Activated CD4-positive, CD25-positive, alpha-beta regulatory T cell treated with anti-CD3 and anti-CD28 coated beads, Interleukin-2, amount 50 U/mL, for 72 hours (primary cell): ENCODE measurements around the gene DNAJB8.

Source experiments
- DNase-seq: peaks from one replicate; pipeline ENCODE4 v3.0.0; 2021

The DNAJB8 gene

GRCh38 chr3:128463771-128464170 lies 2.9 kb downstream of the DNAJB8 start:
- DNase-seq, result no peak

DNA sequence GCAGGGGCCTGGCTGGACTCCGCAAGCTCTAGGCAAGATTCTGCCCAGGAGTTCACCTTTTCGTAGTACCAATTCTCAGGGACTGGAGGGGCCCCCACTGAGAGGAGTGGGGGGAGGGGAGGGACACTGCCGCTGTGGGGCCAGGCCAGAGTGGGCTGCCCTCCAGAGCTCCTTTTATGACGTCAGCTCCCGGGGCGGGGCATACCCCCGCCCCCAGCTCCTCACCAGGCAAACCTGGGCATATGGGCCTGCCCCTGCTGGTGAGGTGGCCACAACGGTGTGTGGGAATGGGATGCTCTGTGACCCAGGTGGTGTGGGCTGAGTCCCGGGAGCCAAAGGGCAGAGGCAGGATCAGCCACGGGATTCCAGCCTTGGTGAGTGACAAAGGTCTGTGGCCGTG lies 3.3 kb downstream of the DNAJB8 start:
- no peak for DNase-seq

DNA sequence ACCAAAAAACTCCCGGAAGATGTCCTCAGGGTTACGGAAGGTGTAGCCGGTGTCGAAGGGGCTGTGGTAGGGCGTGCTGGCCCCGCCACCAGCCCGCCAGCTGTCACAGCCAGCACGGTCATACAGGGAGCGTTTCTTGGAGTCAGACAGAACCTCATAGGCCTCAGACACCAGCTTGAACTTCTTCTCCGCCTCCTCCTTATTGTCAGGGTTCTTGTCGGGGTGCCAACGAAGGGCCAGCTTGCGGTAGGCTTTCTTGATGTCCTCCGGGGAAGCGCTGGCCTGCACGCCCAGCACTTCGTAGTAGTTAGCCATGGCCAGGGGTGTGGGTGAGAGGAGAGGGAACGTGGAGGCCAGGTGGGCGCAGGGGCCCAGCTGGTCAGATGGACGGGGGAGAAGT lies 3.8 kb downstream of the DNAJB8 start:
- no peak for DNase-seq

- DNase-seq, result no peak
Observed at GRCh38 chr3:128462341-128462910, 4.3 kb downstream of the DNAJB8 start.

- DNase-seq, result no peak
Observed at GRCh38 chr3:128461731-128462130, 5.0 kb downstream of the DNAJB8 start.

GRCh38 chr3:128459461-128459820 lies 7.2 kb downstream of the DNAJB8 start:
- DNase-seq, result no peak

- DNase-seq, result no peak
Observed at GRCh38 chr3:128458746-128459460, 7.8 kb downstream of the DNAJB8 start.

GRCh38 chr3:128457937-128458336 lies 8.8 kb downstream of the DNAJB8 start:
- no peak for DNase-seq

- no peak for DNase-seq
Observed at GRCh38 chr3:128456776-128457715, 9.6 kb downstream of the DNAJB8 start.

- no peak for DNase-seq
Observed at GRCh38 chr3:128455786-128456748, 10.6 kb downstream of the DNAJB8 start.

- no peak for DNase-seq
Observed at GRCh38 chr3:128455116-128455515, 11.6 kb downstream of the DNAJB8 start.

- no peak for DNase-seq
Observed at GRCh38 chr3:128454310-128454618, 12.4 kb downstream of the DNAJB8 start.

DNA sequence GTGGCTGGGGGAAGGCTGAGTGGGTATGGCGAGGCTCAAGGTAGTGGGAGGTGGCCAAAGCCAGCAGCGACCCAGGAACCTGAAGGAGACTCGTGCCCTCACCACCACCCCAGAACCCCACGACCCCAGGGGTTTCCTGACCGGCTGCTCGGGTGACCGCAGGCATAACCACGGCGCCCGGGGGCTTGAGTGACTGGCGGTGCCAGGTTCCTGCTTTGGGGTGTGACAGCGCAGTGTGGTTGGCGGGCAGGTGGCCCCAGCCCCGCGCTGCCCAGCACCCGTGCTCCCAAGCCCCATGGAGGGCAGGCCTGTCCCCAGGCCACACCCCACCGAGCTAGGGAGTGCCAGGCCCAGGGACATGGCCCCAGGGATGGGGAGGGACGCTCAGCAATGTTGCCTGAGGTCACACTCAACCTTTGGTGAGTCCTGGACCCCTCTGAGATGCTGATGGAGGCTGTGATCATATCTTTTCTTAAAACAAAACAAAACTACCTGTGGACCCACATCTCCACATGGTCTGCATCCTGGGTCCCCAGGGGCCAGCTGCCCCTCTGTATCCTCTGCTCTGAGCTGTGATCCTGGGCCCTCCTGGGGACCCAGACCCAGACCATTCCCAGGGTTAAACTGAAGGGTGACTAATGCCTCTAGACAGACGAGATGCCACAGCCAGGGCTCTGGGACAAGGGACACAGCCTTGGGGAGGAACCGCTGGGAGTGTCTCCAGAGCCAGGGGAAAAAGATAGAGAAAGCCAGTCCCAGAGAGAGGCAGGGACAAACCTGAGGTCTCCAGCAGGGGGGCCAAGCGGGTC lies 13.0 kb downstream of the DNAJB8 start:
- DNase-seq, result no peak

DNA sequence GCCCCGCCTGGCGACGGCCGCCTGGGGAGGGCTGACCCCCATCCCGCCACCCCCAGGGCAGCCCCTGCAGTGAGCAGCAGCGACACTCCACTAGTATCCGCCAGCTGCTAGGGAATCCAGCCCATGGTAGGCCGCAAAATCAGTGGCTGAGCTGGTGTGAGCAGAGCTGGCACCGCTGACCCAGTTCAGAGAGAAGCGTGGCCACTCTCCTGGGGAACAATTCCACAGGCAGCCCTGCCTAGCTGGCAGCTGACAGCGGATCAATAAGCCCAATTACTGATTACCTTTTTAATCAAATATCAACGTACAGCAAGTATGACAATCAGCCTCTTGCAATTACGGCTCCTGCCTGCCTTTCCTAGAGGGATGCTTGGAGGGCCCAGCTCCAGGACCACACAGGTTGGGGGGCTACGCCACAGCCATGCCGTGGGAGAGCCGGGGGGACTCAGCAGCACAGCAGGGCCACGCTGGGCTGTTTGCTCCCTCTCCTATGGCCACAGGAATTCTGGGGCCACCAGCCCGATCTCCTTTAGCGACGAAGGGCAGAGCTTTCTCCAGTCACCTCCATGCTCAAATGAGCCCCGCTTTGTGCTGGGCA lies 13.9 kb downstream of the DNAJB8 start:
- DNase-seq, result no peak

DNA sequence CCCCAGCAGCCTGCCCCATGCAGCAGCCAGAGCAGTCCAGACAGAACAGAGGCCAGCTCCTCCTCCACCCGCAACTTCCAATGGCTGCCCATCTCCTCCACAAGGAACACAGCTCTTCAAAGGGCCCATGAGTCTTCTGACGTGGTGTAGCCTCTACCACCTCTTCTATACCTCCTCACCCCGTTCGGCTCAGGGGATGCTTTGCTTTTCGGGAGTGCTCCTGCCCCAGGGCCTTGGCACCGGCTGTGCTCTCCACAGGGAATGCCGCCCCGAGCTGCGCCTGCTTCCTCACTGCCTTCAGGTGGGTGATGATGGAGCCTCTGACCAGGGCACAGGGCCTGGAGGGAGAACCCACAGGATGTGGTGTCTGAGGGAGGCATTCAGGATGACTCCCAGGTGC lies 14.6 kb downstream of the DNAJB8 start:
- DNase-seq, result no peak

DNA sequence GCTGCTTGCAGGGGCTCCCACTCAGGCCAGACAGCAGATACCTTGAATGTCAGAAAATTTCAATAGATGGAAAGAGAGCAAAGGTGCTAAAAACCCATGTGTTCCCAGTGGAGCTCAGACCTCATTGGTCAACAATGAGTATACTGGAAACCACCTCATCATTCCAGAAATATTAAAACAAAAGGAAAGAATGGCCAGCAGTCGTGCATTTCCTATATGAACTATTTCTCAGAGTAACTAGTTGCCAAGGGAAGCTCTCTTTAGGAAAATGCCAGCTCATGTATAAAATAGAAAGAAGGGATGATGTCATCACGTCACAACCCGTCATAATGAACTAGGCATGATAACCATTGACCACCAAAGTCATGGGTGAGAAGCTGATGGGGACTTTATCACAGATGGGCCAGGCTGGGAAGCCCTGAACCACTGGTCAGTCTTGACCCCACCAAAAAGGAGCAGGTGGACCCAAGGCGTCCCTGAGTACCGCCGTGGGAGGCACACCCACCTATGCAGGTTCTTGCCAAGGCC lies 17.5 kb downstream of the DNAJB8 start:
- no peak for DNase-seq

GRCh38 chr3:128448491-128448890 lies 18.2 kb downstream of the DNAJB8 start:
- no peak for DNase-seq

DNA sequence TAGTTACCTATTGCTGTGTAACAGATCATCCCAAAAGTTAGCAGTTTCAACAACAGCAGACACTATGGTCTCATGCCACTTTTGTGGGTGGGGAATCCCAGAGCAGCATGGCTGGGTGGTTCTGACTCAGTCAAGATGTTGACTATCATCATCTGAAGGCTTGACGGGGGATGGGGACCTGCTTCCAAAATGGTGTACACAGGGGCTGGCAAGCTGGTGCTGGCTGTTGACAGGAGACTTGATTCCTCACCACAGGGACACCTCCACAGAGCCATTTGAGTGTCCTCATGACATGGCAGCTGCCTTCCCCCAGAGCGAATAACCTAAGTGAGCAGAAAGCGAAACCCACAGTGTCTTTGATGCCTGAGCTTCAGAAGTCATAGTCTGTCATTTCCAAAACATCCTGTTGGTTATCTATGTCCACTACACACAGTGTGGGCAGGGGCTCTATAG lies 19.1 kb downstream of the DNAJB8 start:
- peak; percentile 52 for DNase-seq

DNA sequence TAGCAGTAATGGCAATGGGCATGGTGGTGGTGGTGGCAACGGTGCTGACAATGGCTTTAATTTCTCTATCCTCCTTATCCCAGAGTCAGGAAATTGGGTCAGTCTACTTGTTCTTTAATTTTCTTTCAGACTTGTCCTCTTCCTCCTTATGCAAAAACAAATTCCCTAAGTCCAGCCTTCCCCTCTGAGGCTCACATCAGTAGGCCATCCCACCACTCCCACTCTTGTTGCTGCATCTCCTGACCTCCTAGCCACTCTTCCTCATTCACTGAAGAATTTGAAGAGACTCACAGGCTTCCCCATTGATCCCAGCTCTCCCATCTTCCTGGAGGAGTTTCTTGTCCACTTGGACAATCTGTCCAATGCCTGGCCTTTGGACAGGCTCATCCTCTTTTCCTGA lies 19.9 kb downstream of the DNAJB8 start:
- DNase-seq, result no peak

DNA sequence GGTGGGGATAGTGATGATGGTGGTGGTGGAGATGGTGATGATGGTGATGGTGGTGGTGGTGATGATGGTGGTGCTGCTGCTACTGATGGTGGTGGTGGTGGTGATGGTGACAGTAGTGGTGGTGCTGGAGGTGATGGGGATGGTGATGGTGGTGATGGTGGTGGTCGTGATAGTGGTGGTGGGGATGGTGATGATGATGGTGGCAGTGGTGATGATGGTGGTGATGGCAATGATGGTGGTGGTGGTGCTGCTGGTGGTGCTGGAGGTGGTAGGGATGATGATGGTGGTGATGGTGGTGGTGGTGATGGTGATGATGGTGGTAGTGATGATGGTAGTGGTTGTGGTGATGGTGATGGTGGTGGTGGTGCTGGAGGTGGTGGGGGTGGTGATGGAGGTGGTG lies 21.3 kb downstream of the DNAJB8 start:
- DNase-seq, result no peak

DNA sequence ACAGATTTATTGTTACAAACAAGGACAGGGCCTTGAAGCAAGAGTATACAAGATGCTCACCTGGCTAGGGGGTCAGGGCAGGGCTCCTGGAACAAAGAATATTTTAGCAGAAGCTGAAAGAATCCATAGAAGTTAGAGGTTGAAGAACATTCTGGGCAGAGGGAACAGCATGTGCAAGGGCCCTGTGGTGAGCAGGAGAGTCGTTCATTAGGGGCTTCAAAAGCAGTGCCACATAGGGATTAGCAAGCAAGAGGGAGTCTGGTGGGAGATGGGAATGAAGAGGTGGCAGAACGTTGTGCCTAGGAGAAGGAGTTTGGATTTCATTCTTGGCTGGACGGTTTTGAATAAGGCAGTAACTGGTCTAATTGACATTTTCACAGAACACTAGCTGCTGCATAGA lies 22.9 kb downstream of the DNAJB8 start:
- no peak for DNase-seq
